ENCODE measurements around the gene ALG12.

DNA sequence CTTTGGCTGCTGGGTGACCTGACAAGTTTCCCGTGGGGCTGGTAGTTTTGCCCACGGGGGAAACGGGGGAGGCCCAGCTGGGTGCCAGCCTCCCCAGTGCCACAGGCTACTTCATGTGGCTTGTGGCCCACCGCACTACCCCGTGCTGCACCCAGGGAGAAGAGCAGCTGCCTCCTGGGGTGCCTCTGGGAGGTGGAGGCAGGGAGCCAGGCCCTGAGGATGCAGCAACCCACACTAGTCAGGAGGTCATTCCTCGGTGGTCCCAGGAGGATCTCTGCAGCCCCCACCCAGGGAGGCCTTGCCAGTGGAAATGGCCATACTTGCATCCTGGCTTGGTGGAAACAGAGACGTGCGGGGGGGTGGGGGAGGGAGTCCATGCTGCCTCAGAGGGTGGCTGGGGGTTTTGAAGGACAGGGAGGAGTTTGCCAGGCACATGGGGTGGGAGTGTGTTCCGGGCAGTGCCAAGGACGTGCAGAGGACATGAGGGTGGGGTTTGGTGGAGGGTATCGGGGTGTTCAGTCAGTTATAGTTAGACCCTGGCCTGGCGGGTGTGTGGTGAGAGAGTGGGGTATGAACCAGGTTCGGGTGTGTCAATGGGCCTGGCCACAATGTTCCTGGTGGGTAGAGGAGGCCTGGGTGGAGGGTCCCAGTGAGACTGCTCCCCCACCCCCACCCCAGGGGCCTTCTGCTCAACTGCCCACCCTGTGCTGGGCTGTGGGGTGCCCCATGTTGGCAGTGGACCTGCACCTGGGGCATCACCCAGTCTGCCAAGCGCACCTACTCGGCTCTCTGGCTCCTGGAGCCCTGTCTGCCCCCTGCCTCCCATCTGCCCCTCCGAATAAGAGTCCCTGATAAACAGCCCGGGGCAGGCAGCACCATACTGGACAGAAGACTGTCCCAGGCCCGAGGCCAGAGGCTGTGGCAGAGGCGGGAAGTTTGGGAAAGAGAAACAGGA lies 46.2 kb upstream of the ALG12 start:
- TF ChIP-seq, protein P1, sequence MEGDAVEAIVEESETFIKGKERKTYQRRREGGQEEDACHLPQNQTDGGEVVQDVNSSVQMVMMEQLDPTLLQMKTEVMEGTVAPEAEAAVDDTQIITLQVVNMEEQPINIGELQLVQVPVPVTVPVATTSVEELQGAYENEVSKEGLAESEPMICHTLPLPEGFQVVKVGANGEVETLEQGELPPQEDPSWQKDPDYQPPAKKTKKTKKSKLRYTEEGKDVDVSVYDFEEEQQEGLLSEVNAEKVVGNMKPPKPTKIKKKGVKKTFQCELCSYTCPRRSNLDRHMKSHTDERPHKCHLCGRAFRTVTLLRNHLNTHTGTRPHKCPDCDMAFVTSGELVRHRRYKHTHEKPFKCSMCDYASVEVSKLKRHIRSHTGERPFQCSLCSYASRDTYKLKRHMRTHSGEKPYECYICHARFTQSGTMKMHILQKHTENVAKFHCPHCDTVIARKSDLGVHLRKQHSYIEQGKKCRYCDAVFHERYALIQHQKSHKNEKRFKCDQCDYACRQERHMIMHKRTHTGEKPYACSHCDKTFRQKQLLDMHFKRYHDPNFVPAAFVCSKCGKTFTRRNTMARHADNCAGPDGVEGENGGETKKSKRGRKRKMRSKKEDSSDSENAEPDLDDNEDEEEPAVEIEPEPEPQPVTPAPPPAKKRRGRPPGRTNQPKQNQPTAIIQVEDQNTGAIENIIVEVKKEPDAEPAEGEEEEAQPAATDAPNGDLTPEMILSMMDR (conservative IDR thresholded peaks at IDR 0.05 in 1 of 2, IDR thresholded peaks at IDR 0.05 in 1 of 2; ENCODE audit: extremely low read depth in 1 of 2, insufficient read depth in 1 of 2, low read depth in 1 of 2, low read length in 2 of 2), result no peak
- no peak for TF ChIP-seq EZH2 (IDR thresholded peaks at IDR 0.05; ENCODE audit: borderline replicate concordance, low read length)
